ENCODE data around the gene SULF2.
"Not testable (repeated sequence)": the region's sequence is repeated elsewhere in the genome, so short reads cannot be mapped to it uniquely, and the experiment has no call there.

SULF2 gene

GRCh38 chr20:47785311-47785853 lies at the start of gene SULF2:
SULF2 (minus strand) TSS chr20:47785481; CDS start chr20:47757363, 28,118 bp downstream.
- Histone ChIP-seq H3K9ac (ENCODE audit: low read length) (peak within 1 kb of the TSS; percentile 66), H3K4me3 (ENCODE audit: low read depth, low read length) (peak within 1 kb of the TSS; percentile 83), H3K36me3 (ENCODE audit: control insufficient read depth, insufficient read depth, low read length) (no peaks in the 10 kb centered on the region), H3K9me3 (ENCODE audit: control insufficient read depth, insufficient read depth, low read depth, low read length) (no peaks in the 10 kb centered on the region), H3K4me1 (ENCODE audit: control insufficient read depth, insufficient read depth, low read length) (peaks cover 8% of the 10 kb centered on the region; the same call in 1 of the 2 replicates), H3K27ac (ENCODE audit: low read depth, low read length) (no peak within 1 kb of the TSS), H3K27me3 (ENCODE audit: control insufficient read depth, insufficient read depth, low read length) (peaks cover 31% of the 10 kb centered on the region)

GRCh38 chr20:47831675-47832074 lies 46.4 kb upstream of the SULF2 start:
- H3K4me1 ChIP-seq (ENCODE audit: control insufficient read depth, insufficient read depth, low read length); H3K36me3 ChIP-seq (ENCODE audit: control insufficient read depth, insufficient read depth, low read length); H3K27ac ChIP-seq (ENCODE audit: low read depth, low read length): not testable (repeated sequence)

GRCh38 chr20:47826716-47827115 lies 41.4 kb upstream of the SULF2 start:
- not testable (repeated sequence) for H3K27me3 ChIP-seq (ENCODE audit: control insufficient read depth, insufficient read depth, low read length); H3K4me1 ChIP-seq (ENCODE audit: control insufficient read depth, insufficient read depth, low read length); H3K9ac ChIP-seq (ENCODE audit: low read length); H3K9me3 ChIP-seq (ENCODE audit: control insufficient read depth, insufficient read depth, low read depth, low read length); H3K36me3 ChIP-seq (ENCODE audit: control insufficient read depth, insufficient read depth, low read length); H3K4me3 ChIP-seq (ENCODE audit: low read depth, low read length); H3K27ac ChIP-seq (ENCODE audit: low read depth, low read length)

More at GRCh38 chr20:47831675-47832074, 46.4 kb upstream of the SULF2 start:
- not testable (repeated sequence) for H3K4me3 ChIP-seq (ENCODE audit: low read depth, low read length); H3K9me3 ChIP-seq (ENCODE audit: control insufficient read depth, insufficient read depth, low read depth, low read length); H3K9ac ChIP-seq (ENCODE audit: low read length); H3K27me3 ChIP-seq (ENCODE audit: control insufficient read depth, insufficient read depth, low read length)

- not testable (repeated sequence) for H3K9me3 ChIP-seq (ENCODE audit: control insufficient read depth, insufficient read depth, low read depth, low read length)
Observed at GRCh38 chr20:47826006-47826405, 40.7 kb upstream of the SULF2 start.

GRCh38 chr20:47825011-47825762 lies 39.9 kb upstream of the SULF2 start:
- no peaks in the 10 kb centered on the region for H3K36me3 ChIP-seq (ENCODE audit: control insufficient read depth, insufficient read depth, low read length)
- no peaks in the 10 kb centered on the region for H3K27me3 ChIP-seq (ENCODE audit: control insufficient read depth, insufficient read depth, low read length)
- no peak overlapping the region for H3K27ac ChIP-seq (ENCODE audit: low read depth, low read length)
- no peaks in the 10 kb centered on the region for H3K9me3 ChIP-seq (ENCODE audit: control insufficient read depth, insufficient read depth, low read depth, low read length)
- no peak overlapping the region for H3K4me3 ChIP-seq (ENCODE audit: low read depth, low read length)
- no peak overlapping the region for H3K9ac ChIP-seq (ENCODE audit: low read length)
- H3K4me1 ChIP-seq (ENCODE audit: control insufficient read depth, insufficient read depth, low read length), result no peaks in the 10 kb centered on the region

More at GRCh38 chr20:47826006-47826405, 40.7 kb upstream of the SULF2 start:
- H3K36me3 ChIP-seq (ENCODE audit: control insufficient read depth, insufficient read depth, low read length); H3K4me3 ChIP-seq (ENCODE audit: low read depth, low read length); H3K9ac ChIP-seq (ENCODE audit: low read length); H3K4me1 ChIP-seq (ENCODE audit: control insufficient read depth, insufficient read depth, low read length); H3K27ac ChIP-seq (ENCODE audit: low read depth, low read length); H3K27me3 ChIP-seq (ENCODE audit: control insufficient read depth, insufficient read depth, low read length): not testable (repeated sequence)

- H3K36me3 ChIP-seq (ENCODE audit: control insufficient read depth, insufficient read depth, low read length); H3K4me1 ChIP-seq (ENCODE audit: control insufficient read depth, insufficient read depth, low read length); H3K27me3 ChIP-seq (ENCODE audit: control insufficient read depth, insufficient read depth, low read length); H3K9ac ChIP-seq (ENCODE audit: low read length); H3K9me3 ChIP-seq (ENCODE audit: control insufficient read depth, insufficient read depth, low read depth, low read length); H3K27ac ChIP-seq (ENCODE audit: low read depth, low read length); H3K4me3 ChIP-seq (ENCODE audit: low read depth, low read length): not testable (repeated sequence)
Observed at GRCh38 chr20:47823941-47824340, 38.7 kb upstream of the SULF2 start.

GRCh38 chr20:47821481-47822100 lies 36.3 kb upstream of the SULF2 start:
- no peaks in the 10 kb centered on the region for H3K9me3 ChIP-seq (ENCODE audit: control insufficient read depth, insufficient read depth, low read depth, low read length)
- no peaks in the 10 kb centered on the region for H3K27me3 ChIP-seq (ENCODE audit: control insufficient read depth, insufficient read depth, low read length)
- H3K27ac ChIP-seq (ENCODE audit: low read depth, low read length), result no peak overlapping the region
- no peaks in the 10 kb centered on the region for H3K36me3 ChIP-seq (ENCODE audit: control insufficient read depth, insufficient read depth, low read length)
- peaks cover 9% of the 10 kb centered on the region; the same call in 1 of the 2 replicates for H3K4me1 ChIP-seq (ENCODE audit: control insufficient read depth, insufficient read depth, low read length)
- no peak overlapping the region for H3K4me3 ChIP-seq (ENCODE audit: low read depth, low read length)
- H3K9ac ChIP-seq (ENCODE audit: low read length), result no peak overlapping the region

- H3K36me3 ChIP-seq (ENCODE audit: control insufficient read depth, insufficient read depth, low read length), result no peaks in the 10 kb centered on the region
- H3K9me3 ChIP-seq (ENCODE audit: control insufficient read depth, insufficient read depth, low read depth, low read length), result no peaks in the 10 kb centered on the region
- H3K4me3 ChIP-seq (ENCODE audit: low read depth, low read length), result no peak overlapping the region
- H3K4me1 ChIP-seq (ENCODE audit: control insufficient read depth, insufficient read depth, low read length), result peaks cover 9% of the 10 kb centered on the region; the same call in 1 of the 2 replicates
- no peaks in the 10 kb centered on the region for H3K27me3 ChIP-seq (ENCODE audit: control insufficient read depth, insufficient read depth, low read length)
- no peak overlapping the region for H3K9ac ChIP-seq (ENCODE audit: low read length)
- no peak overlapping the region for H3K27ac ChIP-seq (ENCODE audit: low read depth, low read length)
Observed at GRCh38 chr20:47818996-47819609, 33.8 kb upstream of the SULF2 start.

- Histone ChIP-seq H3K27me3 (ENCODE audit: control insufficient read depth, insufficient read depth, low read length) (no peaks in the 10 kb centered on the region), H3K4me1 (ENCODE audit: control insufficient read depth, insufficient read depth, low read length) (peaks cover 9% of the 10 kb centered on the region; the same call in 1 of the 2 replicates), H3K9ac (ENCODE audit: low read length) (no peak overlapping the region), H3K27ac (ENCODE audit: low read depth, low read length) (no peak overlapping the region), H3K9me3 (ENCODE audit: control insufficient read depth, insufficient read depth, low read depth, low read length) (peaks cover 4% of the 10 kb centered on the region; the same call in 1 of the 2 replicates), H3K36me3 (ENCODE audit: control insufficient read depth, insufficient read depth, low read length) (no peaks in the 10 kb centered on the region), H3K4me3 (ENCODE audit: low read depth, low read length) (no peak overlapping the region)
Observed at GRCh38 chr20:47818466-47818865, 33.2 kb upstream of the SULF2 start.

- H3K9me3 ChIP-seq (ENCODE audit: control insufficient read depth, insufficient read depth, low read depth, low read length), result peaks cover 4% of the 10 kb centered on the region; the same call in 1 of the 2 replicates
- H3K4me3 ChIP-seq (ENCODE audit: low read depth, low read length), result no peak overlapping the region
- H3K36me3 ChIP-seq (ENCODE audit: control insufficient read depth, insufficient read depth, low read length), result no peaks in the 10 kb centered on the region
- H3K9ac ChIP-seq (ENCODE audit: low read length), result no peak overlapping the region
- H3K4me1 ChIP-seq (ENCODE audit: control insufficient read depth, insufficient read depth, low read length), result peaks cover 9% of the 10 kb centered on the region; the same call in 1 of the 2 replicates
- H3K27ac ChIP-seq (ENCODE audit: low read depth, low read length), result no peak overlapping the region
- no peaks in the 10 kb centered on the region for H3K27me3 ChIP-seq (ENCODE audit: control insufficient read depth, insufficient read depth, low read length)
Observed at GRCh38 chr20:47818016-47818415, 32.7 kb upstream of the SULF2 start.

- Histone ChIP-seq H3K9ac (ENCODE audit: low read length) (no peak overlapping the region), H3K4me3 (ENCODE audit: low read depth, low read length) (no peak overlapping the region), H3K9me3 (ENCODE audit: control insufficient read depth, insufficient read depth, low read depth, low read length) (peaks cover 4% of the 10 kb centered on the region; the same call in 1 of the 2 replicates), H3K27me3 (ENCODE audit: control insufficient read depth, insufficient read depth, low read length) (no peaks in the 10 kb centered on the region), H3K4me1 (ENCODE audit: control insufficient read depth, insufficient read depth, low read length) (peaks cover 9% of the 10 kb centered on the region; the same call in 1 of the 2 replicates), H3K27ac (ENCODE audit: low read depth, low read length) (no peak overlapping the region), H3K36me3 (ENCODE audit: control insufficient read depth, insufficient read depth, low read length) (no peaks in the 10 kb centered on the region)
Observed at GRCh38 chr20:47817573-47817972, 32.3 kb upstream of the SULF2 start.
